Activated T-cell treated with anti-CD3 and anti-CD28 coated beads for 4 hours (primary cell): ENCODE measurements around the gene PRF1.
A peak's percentile ranks its signal among the peaks of the same experiment; 100 is the strongest.
"Not testable (repeated sequence)": the region's sequence is repeated elsewhere in the genome, so short reads cannot be mapped to it uniquely, and the experiment has no call there.

ENCODE experiments used
- DNase-seq: peaks from one replicate; pipeline ENCODE4 v3.0.0-alpha.2; 2020

Gene PRF1

GRCh38 chr10:70616761-70617160 is 14.2 kb upstream of the PRF1 start:
- no peak for DNase-seq

GRCh38 chr10:70615784-70616522 is 13.4 kb upstream of the PRF1 start:
- DNase-seq: no peak

- DNase-seq: no peak
These were observed 12.7 kb upstream of the PRF1 start for GRCh38 chr10:70615211-70615610.

DNA sequence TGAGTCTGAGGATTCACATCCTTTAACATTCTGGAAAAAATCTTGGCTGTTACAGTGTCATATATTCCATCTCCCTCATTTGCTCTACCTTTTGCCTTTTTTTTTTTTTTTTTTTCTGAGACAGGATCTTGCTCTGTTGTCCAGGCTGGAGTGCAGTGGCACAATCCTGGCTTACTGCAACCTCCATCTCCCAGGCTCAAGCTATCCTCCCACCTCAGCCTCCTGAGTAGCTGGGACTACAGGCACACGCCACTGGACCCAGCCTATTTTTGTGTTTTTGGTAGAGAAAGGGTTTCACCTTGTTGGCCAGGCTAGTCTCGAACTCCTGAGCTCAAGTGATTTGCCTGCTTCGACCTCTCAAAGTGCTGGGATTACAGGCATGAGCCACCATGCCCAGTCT is 11.8 kb upstream of the PRF1 start:
- not testable (repeated sequence) for DNase-seq

- DNase-seq: no peak
These were observed 11.4 kb upstream of the PRF1 start for GRCh38 chr10:70613941-70614340.

DNA sequence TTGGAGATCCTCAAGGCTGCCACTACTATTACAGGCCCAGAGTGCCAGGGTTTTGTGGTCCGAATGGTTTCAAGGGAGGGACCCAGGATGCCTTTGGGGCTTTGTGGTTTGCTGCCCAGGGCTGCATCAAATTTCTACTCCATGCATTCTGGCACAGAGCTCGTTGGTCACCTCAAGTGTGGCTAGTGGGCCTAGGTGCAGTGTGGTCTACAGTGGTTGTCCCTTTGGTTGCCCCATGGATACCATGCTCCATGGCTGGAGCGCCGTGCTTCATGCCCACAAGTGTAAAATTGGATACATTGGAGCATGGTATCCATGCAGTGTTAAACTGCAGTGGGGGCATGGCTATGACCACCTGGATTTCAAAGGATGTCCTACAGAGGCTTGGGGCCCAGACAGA is 5.4 kb upstream of the PRF1 start:
- no peak for DNase-seq

- no peak for DNase-seq
These were observed 2.6 kb upstream of the PRF1 start for GRCh38 chr10:70605161-70605560.

- no peak for DNase-seq
These were observed 1.6 kb upstream of the PRF1 start for GRCh38 chr10:70604106-70604505.

- peak; percentile 28 for DNase-seq
These were observed 884 bp upstream of the PRF1 start for GRCh38 chr10:70603449-70603801.

DNA sequence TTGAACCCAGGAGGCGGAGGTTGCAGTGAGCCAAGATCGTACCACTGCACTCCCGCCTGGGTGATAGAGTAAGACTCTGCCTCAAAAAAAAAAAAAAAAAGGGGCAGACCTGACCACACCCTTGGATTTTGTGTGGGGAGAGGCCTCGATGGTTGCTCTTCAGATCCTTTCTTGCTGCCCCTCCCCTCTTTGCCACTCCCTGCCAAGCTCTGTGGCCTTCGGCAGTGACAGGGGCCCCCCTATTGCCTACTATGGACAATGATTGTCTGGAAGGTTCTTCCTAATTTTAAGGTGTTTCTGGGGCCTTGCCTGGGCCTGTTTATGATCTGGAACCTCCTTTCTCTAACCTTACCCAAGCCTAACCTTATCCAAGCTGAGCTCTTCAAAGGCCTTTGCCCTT is 795 bp downstream of the PRF1 start:
- no peak for DNase-seq

- DNase-seq: no peak
These were observed 1.8 kb downstream of the PRF1 start for GRCh38 chr10:70600512-70601395.

- DNase-seq: no peak
These were observed 2.8 kb downstream of the PRF1 start for GRCh38 chr10:70599791-70600190.

DNA sequence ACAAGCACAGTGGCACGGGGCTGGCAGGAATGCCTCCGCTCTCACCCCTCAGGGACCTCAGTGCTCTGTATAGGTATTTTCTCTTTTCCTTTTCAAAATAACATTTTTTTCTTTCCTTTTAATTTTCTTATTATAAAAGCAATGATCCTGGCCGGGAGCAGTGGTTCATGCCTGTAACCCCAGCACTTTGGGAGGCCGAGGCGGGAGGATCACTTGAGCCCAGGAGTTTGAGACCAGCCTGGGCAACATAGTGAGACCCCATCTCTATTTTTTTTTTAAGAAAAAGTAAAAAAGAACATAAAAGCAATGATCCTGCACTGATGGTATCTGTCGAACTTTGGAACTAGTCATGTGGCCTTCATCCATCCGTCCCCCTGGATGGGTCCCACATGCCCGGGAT is 3.2 kb downstream of the PRF1 start:
- DNase-seq: no peak

GRCh38 chr10:70598857-70599295 is 3.7 kb downstream of the PRF1 start:
- DNase-seq: no peak

- no peak for DNase-seq
These were observed 4.4 kb downstream of the PRF1 start for GRCh38 chr10:70597856-70598815.

GRCh38 chr10:70596860-70597809 is 5.4 kb downstream of the PRF1 start:
- DNase-seq: no peak

DNA sequence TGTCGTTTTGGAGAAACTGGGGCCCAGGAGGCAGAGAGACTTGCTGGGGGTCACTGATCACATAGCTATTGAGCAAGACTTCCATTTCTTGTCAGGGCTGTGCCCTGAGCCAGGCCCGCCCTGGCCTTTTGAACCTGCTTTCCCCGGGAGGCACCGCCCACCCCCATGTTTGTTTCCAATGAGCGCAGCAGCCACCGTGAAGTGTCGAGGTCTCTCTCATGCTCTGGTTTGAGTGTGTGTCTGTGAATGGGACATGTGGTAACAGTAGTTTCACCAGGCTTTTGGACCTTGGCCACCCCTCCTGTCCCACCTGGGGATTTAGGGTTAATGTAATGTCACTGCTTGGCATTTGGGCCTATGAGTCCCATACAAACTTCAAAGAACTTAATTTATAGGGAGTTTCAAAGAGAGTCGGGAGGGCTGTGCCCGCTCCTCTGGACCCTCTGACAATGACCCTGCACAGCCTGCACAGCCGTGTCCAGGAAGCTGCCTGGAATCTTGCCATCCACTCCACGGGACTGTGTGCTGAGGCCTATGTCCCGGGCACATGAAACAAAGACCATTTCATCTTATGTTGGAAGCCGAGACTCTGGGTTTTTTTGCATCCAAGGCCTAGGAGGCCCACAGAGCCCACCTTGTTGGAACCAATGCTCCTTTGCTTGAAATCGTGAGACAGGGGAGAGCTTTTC is 6.3 kb downstream of the PRF1 start:
- no peak for DNase-seq

GRCh38 chr10:70595566-70596016 is 7.0 kb downstream of the PRF1 start:
- DNase-seq: no peak

- DNase-seq: no peak
These were observed 8.4 kb downstream of the PRF1 start for GRCh38 chr10:70594161-70594560.

DNA sequence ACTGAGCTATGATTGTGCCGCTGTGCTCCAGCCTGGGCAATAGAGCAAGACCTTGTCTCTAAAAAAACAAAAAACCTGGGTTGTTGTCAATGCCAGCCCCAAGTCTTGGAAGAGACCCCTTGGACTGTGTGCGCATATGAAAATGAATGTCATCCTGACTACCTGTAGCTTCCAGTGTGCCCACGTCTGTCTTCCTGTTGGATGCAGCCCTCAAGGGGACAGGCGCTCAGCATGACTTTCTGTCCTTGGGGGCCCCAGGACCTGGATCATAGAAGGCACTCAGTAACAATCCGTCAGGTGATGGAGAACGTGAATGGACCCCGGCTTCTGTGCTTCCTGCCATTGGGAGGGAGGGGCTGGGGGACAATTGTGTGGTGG is 9.0 kb downstream of the PRF1 start:
- DNase-seq: no peak
